Right hindlimb (tissue), 1 donor: ENCODE data around the gene SULT2B1.
A peak's percentile ranks its signal among the peaks of the same experiment; 100 is the strongest.

ENCODE experiments used
- DNase-seq: peaks from one replicate; pipeline ENCODE4 v3.0.0-alpha.2; 2018

Gene SULT2B1

DNA sequence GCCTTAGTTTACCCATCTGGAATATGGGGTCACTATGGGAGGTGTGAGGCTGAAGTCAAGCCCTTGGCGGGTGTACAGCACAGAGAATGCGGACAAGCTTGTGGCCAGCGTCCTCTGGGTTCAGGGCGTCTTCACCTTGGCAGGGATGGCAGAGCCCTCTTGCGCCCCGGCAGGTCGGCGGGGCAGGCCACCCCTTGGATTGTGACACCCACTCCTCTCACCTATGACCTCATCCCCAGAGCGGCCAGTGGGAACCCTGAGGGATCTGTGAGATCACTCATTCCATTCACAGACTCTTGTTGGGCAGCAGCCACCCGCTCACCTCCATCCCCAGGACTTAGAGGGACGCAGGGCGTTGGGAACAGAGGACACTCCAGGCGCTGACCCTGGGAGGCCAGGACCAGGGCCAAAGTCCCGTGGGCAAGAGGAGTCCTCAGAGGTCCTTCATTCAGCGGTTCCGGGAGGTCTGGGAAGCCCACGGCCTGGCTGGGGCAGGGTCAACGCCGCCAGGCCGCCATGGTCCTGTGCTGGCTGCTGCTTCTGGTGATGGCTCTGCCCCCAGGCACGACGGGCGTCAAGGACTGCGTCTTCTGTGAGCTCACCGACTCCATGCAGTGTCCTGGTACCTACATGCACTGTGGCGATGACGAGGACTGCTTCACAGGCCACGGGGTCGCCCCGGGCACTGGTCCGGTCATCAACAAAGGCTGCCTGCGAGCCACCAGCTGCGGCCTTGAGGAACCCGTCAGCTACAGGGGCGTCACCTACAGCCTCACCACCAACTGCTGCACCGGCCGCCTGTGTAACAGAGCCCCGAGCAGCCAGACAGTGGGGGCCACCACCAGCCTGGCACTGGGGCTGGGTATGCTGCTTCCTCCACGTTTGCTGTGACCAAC, 54.7 kb downstream of the SULT2B1 start, which contains the start of gene SPACA4:
TSS of gene SPACA4 (plus strand) at position 280 of the 896 bp plus-strand sequence. CDS start at position 517, 237 bp downstream.
- no peak for DNase-seq

- DNase-seq: no peak
These were observed 55.4 kb downstream of the SULT2B1 start for GRCh38 chr19:48607359-48607755.

DNA sequence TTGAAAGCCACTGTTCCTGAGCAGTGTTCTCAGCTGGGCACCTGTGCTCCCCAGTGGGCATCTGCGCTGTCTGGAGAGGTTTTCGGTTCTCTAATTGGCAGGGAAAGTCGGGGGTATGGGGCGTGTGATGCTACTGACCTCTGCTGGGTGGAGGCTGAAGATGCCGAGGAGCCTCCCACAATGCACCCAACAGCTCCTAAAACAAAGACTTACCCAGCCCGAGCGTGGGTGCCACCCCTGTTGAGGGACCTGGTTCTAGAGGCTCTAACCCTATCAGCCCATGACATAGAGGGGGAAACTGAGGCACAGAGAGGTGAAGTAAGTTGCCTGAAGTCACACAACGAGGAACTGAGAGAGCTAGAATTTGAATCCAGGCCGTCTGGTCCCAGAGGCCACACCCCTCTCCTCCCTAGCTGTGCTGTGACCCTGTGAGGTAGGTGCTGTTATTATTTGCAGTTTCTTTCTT, 56.9 kb downstream of the SULT2B1 start:
- no peak for DNase-seq

GRCh38 chr19:48609571-48610108, 57.7 kb downstream of the SULT2B1 start:
- DNase-seq: no peak

DNA sequence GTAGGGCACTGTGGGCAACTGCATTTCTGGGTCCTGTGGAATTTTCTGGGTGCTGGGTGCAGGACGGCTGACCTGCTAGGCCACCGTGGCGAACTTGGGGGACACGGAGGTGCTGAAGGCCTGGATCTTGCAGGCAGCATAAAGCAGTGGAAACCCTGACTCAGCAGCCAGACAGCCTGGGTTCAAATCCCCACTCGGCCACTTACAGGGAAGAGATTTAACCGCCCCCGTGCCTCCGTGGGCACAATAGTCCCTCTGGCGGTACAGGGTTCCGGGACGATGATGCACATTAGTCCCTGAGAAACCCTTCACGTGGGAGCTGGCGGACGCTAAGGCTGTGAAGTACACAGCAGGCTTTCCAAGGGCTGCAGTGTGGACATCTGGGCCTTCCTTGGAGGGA, 59.9 kb downstream of the SULT2B1 start:
- DNase-seq: no peak

- DNase-seq: no peak
These were observed 61.3 kb downstream of the SULT2B1 start for GRCh38 chr19:48613024-48613851.

GRCh38 chr19:48613852-48614435, 62.0 kb downstream of the SULT2B1 start:
- no peak for DNase-seq

DNA sequence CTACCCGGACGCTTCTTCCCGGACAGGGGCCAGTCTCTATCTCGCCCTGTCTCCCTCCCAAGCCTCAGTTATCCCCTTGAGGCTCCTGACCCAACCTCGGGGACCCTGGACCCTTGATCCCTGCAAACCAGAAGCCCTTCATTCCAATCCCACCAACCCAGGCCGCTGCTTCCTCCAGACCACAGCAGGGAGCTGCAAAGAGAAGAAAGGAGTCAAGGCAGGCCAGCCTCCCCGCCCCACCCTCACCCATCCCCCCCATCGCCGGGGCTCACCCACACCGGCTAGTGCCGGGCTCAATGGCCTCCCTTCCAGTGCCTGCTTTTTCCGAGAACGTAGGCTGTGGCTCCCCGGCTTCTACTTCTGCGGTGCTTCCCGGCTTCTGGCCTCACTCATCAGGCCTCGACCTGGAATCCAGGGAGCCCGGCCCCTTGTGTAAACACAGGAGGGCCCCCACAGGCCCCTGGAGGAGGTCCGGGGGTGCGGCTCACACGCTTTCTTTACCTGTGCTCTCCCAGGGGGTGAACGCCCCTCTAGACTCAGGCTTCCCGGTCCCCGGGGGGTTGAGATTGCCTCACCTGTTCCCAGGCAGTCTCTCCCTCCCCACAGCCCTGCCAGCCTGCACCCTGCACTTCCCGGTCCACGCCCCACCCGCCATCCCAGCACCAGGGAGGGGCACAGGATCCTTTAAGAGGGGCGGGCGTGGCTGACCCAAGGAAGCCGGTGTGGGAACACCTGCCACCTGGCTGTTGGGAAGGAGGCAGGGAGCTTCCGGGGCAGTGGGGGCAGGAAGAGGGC, 62.7 kb downstream of the SULT2B1 start, which contains the start of gene FAM83E:
TSS of gene FAM83E (minus strand) at position 641 of the 795 bp plus-strand sequence. CDS start 1,704 bp downstream, outside the sequence.
- no peak for DNase-seq

DNA sequence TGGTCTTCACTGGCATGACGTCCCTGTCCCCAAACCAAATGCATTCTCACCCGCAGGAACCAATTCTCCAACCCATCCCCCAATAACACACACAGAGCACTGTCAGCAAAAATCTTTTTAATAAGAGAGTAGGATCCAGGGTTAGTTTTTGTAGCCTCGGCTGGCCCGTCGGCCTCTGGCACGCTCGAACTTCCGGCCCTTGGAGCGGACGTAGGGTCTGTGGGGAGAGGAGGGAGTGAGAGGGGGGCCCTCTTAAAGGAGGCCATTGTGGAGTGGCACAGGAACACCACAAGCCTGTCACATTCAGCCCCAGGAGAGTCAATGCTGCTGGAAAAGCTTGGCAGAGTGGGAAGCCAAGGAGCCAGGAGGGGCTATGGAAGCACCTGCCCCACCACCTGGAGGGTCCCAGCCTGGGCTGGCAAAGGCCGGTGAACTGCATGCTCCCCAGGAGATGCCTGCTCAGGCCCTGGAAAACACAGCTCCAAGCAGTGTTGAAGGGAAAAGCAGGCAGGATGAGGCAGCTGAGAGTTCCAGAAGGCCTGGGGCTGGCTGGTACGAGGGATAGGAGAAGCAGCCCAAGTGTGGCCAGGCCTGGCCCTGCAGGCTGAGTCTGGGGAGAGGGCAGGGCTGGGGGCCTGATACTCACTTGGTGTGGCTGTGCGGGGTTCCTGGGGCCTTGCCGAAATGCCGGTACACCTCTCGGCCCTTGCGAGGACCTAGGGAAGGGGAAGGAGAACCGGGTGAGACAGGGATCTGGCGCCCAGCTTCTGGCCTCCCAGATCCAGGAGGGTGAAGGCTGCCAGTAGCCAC, 63.5 kb downstream of the SULT2B1 start:
- no peak for DNase-seq

- no peak for DNase-seq
These were observed 64.1 kb downstream of the SULT2B1 start for GRCh38 chr19:48616041-48616436.

- DNase-seq: no peak
These were observed 64.6 kb downstream of the SULT2B1 start for GRCh38 chr19:48616491-48617056.

DNA sequence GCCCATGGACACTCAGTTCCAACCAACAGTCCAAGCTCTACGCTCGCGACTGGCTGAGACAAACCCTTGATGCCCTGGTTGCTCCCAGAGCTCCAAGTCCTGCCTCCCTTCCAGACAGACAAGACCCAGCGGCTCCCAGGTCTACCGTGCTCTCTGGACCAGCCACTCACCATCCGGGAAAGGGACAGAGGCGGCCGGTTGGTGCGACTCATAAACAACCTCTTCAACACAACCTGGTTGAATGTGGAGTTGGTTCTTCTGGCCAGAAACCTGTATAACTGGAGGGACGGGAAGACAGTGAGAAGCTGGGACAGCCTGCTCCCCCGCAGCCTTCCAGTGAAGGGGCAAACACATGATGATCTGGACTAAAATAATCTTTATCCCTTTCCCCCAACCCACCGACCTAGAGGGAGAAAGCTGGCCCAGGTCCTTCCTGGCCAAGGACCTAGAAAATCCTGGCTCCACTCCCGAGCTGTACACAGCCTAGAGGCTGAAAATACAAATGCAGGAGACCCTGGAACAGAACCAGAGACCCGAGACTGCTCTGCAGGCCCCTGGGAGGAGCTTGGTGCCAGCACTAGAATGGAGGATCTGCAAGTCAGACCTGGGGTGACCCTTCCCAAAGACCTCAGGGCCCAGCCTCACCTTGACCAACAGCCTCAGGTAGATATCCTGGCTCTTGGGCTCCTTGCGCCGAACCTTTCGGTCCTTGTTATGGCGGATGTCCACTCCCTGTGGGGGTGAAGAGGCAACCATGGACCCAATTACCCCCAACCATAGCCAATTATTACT, 65.4 kb downstream of the SULT2B1 start:
- DNase-seq: no peak

- no peak for DNase-seq
These were observed 66.4 kb downstream of the SULT2B1 start for GRCh38 chr19:48618278-48618915.

DNA sequence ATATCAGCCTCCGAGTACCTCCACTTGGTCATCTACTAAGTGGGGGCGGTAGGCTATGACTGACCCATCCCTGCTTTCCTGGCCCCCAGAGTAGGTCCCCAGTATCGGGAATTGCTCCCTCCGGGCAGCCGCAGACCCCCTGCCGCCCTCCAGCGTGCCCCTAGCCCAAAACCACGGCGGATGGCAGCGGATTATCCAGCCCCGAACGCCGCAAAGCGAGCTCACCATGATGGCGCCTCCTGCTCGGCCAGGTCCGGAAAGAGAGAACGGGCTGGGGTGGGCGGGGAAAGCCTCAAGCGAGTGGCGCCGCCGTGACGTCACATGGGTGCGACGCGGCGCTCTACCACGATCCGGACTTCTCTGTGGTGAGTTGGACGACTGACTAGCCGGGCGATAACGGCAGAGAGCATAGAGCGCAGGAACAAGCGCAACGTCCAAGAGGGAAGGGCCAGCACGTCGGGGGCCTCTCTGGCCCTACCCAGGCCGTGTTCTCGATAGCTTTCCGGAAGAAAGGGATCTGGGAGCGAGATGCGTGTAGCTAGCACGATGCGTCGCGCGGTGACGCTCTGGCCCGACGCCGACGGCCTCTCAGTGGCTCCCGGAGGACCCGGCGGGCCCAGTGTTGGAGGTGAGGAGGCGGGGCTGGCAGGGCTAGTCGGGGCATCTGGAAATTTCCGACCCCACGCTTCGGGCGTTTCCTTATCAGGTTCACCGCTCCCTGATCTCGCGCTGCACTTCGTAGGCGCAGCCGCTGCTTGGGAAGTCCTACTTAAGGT, 67.1 kb downstream of the SULT2B1 start, which contains the start of the genes RPL18 and SPHK2:
TSS of gene RPL18 (minus strand) at position 263 of the 776 bp plus-strand sequence. CDS start at position 228, 35 bp downstream.
TSS of gene SPHK2 (plus strand) at position 591 of the 776 bp plus-strand sequence. CDS start 1,009 bp downstream, outside the sequence.
- DNase-seq: peak; percentile 99

GRCh38 chr19:48619692-48620585, 68.0 kb downstream of the SULT2B1 start:
- DNase-seq: peak; percentile 22

DNA sequence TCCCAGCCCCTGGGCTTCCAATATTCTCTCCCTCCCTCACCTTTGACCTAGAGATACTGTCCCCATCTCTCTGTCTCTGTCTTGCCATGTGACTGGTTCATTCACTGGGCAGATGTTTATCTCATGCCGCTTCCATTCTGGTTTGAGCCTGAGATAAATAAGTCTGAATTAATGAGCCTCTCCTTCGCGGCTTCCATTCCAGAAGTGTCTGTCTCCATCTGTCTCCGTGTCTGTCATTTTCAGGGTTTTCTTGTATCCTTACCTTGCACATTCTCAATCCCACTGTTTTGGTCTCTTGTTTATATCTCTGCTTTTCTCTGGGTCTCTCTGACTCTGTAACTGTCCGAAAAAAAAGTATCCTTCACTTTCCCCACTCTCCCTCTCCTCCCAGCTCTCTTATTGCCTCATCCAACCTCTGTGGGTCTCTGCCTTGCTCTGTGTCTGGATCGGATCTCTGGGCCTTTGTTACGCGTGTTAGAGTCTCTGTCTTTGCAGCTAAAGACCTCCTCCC, 71.6 kb downstream of the SULT2B1 start:
- DNase-seq: no peak
